ENCODE results near the gene UBXN1. TPM values are rescaled to one million over a fixed set of nuclear protein-coding genes. Genes with fewer than 3 reads are reported as not detected.
"Not testable (repeated sequence)": the region's sequence is repeated elsewhere in the genome, so short reads cannot be mapped to it uniquely, and the experiment has no call there.

The UBXN1 gene
- polyA plus RNA-seq, 6 donors from 2014 or later, result 150 to 226 (median 216) TPM

DNA sequence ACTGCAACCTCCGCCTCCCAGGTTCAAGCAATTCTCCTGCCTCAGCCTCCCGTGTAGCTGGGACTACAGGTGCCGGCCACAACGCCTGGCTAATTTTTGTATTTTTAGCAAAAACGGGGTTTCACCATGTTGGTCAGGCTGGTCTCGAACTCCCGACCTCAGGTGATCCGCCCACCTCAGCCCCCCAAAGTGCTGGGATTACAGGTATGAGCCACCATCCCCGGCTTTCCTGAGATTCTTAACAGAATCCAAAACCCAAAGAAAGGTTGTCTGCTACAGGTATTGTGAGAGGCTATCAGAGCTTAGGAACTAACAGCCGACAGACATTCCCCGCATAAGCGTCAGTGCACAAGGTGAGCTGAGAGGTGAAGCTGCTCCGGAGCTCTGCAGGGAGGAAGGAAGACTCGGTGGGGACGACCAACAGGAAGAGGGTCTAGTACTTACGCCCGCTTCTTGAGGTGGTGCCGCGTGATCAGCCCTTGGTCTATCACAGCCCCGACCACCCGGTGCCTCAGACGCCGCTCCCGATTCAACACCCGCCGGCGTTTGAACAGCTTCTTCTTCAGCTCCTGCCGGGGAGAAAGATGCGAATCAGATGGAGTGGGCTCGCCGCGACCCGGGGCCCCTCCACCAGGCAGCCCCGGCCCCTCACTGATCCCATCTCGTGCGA is 14.3 kb downstream of the UBXN1 start:
- peaks cover 7% of the 10 kb centered on the region in 2 donors for H3K36me3 Mint-ChIP-seq
- H3K27ac Mint-ChIP-seq, result peak overlapping the region; percentile 82 to 99 (median 96)
- H3K4me3 Mint-ChIP-seq, result peak overlapping the region; percentile 95 to 100 (median 97)
- no peak for DNase-seq
- H3K9me3 Mint-ChIP-seq, result no peaks in the 10 kb centered on the region
- peak; percentile 45 to 46 for ATAC-seq (ENCODE audit: low read depth in 2 of 2)
- H3K27me3 Mint-ChIP-seq, result no peaks in the 10 kb centered on the region
- peaks cover 25 to 54% (median 41%) of the 10 kb centered on the region in 3 donors for H3K4me1 Mint-ChIP-seq

DNA sequence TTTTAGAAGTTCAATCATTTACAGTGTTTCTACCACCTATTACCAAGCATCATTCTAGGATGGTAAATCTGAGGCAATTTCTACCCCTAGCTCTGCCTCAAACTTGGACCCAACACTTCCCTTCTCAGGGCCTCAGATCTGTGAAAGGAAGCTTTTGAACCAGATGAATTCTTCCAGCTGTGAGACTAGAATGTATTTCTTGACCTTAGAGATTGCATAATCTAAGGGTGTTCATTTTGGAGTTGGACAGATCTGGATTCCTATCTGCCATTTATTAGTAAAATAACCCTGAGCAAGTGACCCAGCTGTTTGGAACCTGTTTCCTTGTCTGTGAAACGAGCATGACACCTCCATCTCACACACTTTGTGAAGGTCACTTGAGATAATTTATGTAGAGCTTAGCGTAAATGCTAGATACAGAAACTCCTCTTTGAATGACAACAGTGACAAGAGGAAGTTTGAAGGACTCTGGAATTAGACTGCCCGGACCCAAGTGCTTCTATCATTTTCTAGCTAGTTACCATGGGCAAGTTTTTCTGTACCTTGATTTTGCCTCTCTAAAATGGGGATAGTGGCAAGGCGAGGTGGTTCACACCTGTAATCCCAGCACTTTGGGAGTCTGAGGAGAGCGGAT is 22.0 kb downstream of the UBXN1 start:
- Mint-ChIP-seq H3K4me1 (peaks cover 10 to 22% (median 19%) of the 10 kb centered on the region in 3 donors), H3K36me3 (no peaks in the 10 kb centered on the region), H3K27ac (no peak overlapping the region), H3K4me3 (peak overlapping the region in 1 of 8 donors; percentile 72), H3K27me3 (no peaks in the 10 kb centered on the region), H3K9me3 (peaks cover 0 to 4% (median 0%) of the 10 kb centered on the region in 7 donors)
- ATAC-seq (ENCODE audit: low read depth in 2 of 2), result no peak
- DNase-seq, result no peak

DNA sequence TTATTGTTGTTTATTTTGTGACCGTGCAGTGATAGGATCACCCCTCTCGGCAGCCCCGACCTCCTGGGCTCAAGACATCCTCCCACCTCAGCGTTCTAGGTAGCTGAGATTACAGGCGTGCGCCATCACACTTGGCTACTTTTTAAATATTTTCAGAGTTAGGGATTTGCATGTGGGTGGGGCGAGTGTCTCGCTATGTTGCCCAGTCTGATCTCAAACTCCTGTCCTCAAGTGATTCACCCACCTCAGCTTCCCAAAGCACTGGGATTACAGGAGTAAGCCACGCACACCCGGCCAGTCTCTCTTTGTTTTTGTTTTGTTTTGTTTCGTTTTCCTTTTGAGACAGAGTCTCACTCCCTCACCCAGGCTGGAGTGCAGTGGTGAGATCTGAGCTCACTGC is 24.6 kb downstream of the UBXN1 start:
- DNase-seq (no peak), ATAC-seq (ENCODE audit: low read depth in 2 of 2) (no peak)
- peaks cover 0 to 4% (median 0%) of the 10 kb centered on the region in 7 donors for H3K9me3 Mint-ChIP-seq

GRCh38 chr11:62652161-62653006 is 26.5 kb downstream of the UBXN1 start:
- DNase-seq (no peak), ATAC-seq (ENCODE audit: low read depth in 2 of 2) (no peak)
- Mint-ChIP-seq H3K27me3 (no peaks in the 10 kb centered on the region), H3K9me3 (peaks cover 0 to 4% (median 0%) of the 10 kb centered on the region in 7 donors), H3K36me3 (no peaks in the 10 kb centered on the region), H3K27ac (peak overlapping the region; percentile 21 to 95 (median 94)), H3K4me3 (peak overlapping the region; percentile 90 to 97 (median 94)), H3K4me1 (peaks cover 10 to 26% (median 24%) of the 10 kb centered on the region in 3 donors)

More for the DNA sequence above, 24.6 kb downstream of the UBXN1 start:
- H3K4me1 Mint-ChIP-seq, result peaks cover 10 to 26% (median 24%) of the 10 kb centered on the region in 3 donors
- H3K27me3 Mint-ChIP-seq, result no peaks in the 10 kb centered on the region
- H3K27ac Mint-ChIP-seq, result peak overlapping the region in 3 of 6 donors; percentile 64 to 97 (median 78)
- H3K36me3 Mint-ChIP-seq, result no peaks in the 10 kb centered on the region
- peak overlapping the region; percentile 41 to 91 (median 64) for H3K4me3 Mint-ChIP-seq

DNA sequence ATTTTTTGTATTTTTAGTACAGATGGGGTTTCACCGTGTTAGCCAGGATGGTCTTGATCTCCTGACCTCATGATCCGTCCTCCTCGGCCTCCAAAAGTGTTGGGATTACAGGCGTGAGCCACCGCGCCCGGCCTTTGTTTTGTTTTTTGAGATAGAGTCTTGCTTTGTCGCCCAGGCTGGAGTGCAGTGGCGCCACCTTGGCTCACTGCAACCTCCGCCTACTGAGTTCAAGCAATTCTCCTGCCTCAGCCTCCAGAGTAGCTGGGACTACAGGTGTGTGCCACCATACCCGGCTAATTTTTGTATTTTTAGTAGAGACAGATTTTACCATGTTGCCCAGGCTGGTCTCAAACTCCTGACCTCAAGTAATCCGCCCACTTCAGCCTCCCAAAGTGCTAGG is 28.6 kb downstream of the UBXN1 start:
- H3K27me3 Mint-ChIP-seq; H3K27ac Mint-ChIP-seq; ATAC-seq (ENCODE audit: low read depth in 2 of 2); H3K36me3 Mint-ChIP-seq; H3K9me3 Mint-ChIP-seq; DNase-seq: not testable (repeated sequence)
- peak overlapping the region in 2 of 8 donors; percentile 45 to 63 for H3K4me3 Mint-ChIP-seq
- peaks cover 19 to 40% (median 38%) of the 10 kb centered on the region in 3 donors for H3K4me1 Mint-ChIP-seq

DNA sequence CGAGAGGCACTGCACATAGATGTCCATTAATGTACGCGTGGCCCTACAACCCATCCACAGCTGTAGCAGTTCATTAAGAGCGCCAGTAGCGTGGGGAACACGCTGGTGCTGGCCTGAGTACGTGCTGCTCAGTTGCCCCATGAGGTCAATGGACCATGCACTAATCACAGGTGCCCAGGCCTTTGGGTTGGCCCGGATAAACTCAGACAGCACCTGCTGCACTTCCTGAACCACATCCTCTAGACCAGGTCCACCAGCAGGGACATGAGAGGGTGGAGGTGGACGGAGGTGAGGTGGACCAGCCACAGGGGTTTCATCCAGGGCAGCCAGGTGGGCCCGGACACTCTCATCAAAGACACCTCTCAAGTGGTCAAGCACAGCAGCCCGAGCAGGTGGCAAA is 29.4 kb downstream of the UBXN1 start:
- H3K36me3 Mint-ChIP-seq, result no peaks in the 10 kb centered on the region
- no peak for ATAC-seq (ENCODE audit: low read depth in 2 of 2)
- H3K9me3 Mint-ChIP-seq, result peaks cover 0 to 4% (median 0%) of the 10 kb centered on the region in 7 donors
- H3K4me1 Mint-ChIP-seq, result peaks cover 22 to 45% (median 40%) of the 10 kb centered on the region in 3 donors
- H3K27me3 Mint-ChIP-seq, result no peaks in the 10 kb centered on the region
- no peak for DNase-seq
- H3K27ac Mint-ChIP-seq, result peak overlapping the region in 1 of 6 donors; percentile 80
- peak overlapping the region in 1 of 8 donors; percentile 45 for H3K4me3 Mint-ChIP-seq

DNA sequence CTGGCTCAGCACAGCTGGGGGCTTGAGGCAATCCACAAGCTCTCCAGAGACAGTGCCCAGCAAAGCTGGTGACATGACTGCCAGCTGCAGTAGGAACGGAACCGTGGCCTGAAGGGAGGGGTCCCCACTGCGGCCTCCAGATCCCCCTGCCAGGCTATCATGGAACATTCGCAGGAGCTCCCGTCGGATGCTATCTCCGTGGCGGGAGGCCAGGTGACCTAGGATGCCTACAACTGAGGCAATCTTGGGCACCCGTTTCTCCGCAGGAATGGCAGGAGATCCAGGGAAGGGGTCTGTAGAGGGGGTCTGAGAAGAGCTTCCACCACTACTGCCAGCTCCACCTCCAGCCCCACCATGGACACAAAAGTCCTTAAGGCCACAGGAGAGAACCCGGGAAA is 29.9 kb downstream of the UBXN1 start:
- Mint-ChIP-seq H3K27me3 (no peaks in the 10 kb centered on the region), H3K9me3 (peaks cover 0 to 4% (median 0%) of the 10 kb centered on the region in 7 donors), H3K36me3 (no peaks in the 10 kb centered on the region), H3K4me1 (peaks cover 22 to 46% (median 45%) of the 10 kb centered on the region in 3 donors), H3K27ac (no peak overlapping the region), H3K4me3 (peak overlapping the region in 1 of 8 donors; percentile 45)
- no peak for DNase-seq
- no peak for ATAC-seq (ENCODE audit: low read depth in 2 of 2)

DNA sequence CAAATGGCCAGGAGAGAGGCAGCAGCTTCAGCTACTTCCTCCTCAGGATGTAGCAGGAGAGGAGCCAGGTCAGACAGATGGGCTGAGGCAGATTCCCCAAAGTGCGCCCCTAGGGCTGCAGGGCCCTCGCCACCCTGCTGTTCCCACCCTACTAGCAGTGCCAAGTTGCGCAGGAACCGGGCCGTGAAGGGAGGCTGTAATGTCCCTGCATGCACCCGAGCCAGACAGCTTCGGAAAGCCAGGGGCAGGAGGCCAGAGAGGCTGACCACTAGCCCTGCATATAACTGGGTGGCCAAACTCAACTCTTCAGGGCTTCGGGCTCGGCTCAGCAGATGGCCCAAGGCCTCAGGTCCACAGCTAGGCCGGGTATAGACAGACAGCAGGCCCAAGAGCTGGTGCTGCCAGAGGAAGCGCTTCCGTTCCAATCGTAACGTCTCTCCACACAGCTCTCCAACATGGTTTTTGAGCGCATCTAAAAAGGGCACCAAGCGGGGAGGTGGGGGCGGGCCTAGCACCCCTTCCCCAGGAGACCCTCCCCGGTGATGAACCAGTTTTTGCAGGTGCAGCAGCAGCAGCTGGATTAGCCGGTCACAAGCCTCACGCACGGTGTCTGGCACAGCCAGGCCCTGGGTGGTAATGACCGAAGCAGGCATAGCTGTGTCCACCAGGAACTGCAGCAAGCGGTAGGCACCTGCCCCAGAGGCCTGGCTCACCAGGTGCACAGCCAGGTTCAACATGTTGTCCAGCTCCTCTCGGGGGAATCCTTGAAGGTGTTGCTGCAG is 30.5 kb downstream of the UBXN1 start:
- H3K27me3 Mint-ChIP-seq, result no peaks in the 10 kb centered on the region

GRCh38 chr11:62647609-62648005 is 31.3 kb downstream of the UBXN1 start:
- no peaks in the 10 kb centered on the region for H3K36me3 Mint-ChIP-seq
- peaks cover 17 to 39% (median 37%) of the 10 kb centered on the region in 3 donors for H3K4me1 Mint-ChIP-seq
- DNase-seq, result no peak
- H3K27ac Mint-ChIP-seq, result no peak overlapping the region
- no peaks in the 10 kb centered on the region for H3K27me3 Mint-ChIP-seq
- ATAC-seq (ENCODE audit: low read depth in 2 of 2), result no peak
- peak overlapping the region in 2 of 8 donors; percentile 16 to 25 for H3K4me3 Mint-ChIP-seq
- no peaks in the 10 kb centered on the region for H3K9me3 Mint-ChIP-seq

More for the DNA sequence above, 30.5 kb downstream of the UBXN1 start:
- ATAC-seq (ENCODE audit: low read depth in 2 of 2) (no peak), DNase-seq (no peak)
- peaks cover 19 to 44% (median 42%) of the 10 kb centered on the region in 3 donors for H3K4me1 Mint-ChIP-seq
- peaks cover 0 to under 1% (median 0%) of the 10 kb centered on the region in 7 donors for H3K9me3 Mint-ChIP-seq
- H3K27ac Mint-ChIP-seq, result peak overlapping the region in 1 of 6 donors; percentile 85
- H3K36me3 Mint-ChIP-seq, result no peaks in the 10 kb centered on the region
- peak overlapping the region in 2 of 8 donors; percentile 19 to 52 for H3K4me3 Mint-ChIP-seq

DNA sequence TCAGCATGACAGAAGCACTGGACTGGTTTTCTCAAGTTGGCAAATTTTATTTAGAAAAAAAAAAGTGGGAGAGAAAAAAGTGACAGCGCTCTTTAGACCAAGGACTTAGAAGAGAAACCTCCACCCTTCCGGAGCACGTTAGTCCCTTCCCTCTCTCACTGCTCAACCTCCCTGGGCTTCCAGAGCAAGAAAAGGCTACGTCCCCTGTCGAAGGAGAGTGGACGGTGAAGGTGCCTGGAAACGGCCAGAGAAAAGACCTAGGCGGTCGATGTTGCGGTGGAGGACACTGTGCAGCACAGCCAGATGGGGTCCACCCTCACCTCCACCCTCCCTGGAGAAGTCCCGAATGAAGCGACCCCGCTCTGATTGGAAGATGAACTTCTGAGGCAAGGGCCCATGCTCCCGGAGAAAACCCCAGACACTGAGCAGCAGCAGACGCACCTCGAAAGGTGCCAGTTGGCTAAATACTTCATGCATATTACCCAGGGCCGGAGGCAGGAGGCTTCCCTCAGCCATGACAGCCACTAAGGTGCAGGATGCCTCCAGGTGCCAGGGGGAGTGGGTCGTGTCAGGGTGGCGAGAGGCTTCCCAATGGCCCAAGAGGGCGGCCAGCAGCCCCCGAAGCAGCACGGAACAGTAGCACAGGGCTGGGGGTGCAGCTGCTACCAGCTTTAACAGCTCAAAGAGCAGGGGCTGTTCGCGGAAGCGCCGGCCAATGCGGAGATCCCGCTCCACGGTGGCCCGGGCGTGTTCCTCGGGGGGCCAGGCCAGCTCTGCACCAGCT is 31.9 kb downstream of the UBXN1 start:
- H3K27me3 Mint-ChIP-seq, result no peaks in the 10 kb centered on the region
- no peaks in the 10 kb centered on the region for H3K36me3 Mint-ChIP-seq
- no peak for ATAC-seq (ENCODE audit: low read depth in 2 of 2)
- peaks cover 12 to 33% (median 31%) of the 10 kb centered on the region in 3 donors for H3K4me1 Mint-ChIP-seq
- DNase-seq, result no peak
- H3K9me3 Mint-ChIP-seq, result no peaks in the 10 kb centered on the region
- H3K27ac Mint-ChIP-seq, result peak overlapping the region in 5 of 6 donors; percentile 89 to 98 (median 93)
- peak overlapping the region; percentile 77 to 97 (median 94) for H3K4me3 Mint-ChIP-seq

DNA sequence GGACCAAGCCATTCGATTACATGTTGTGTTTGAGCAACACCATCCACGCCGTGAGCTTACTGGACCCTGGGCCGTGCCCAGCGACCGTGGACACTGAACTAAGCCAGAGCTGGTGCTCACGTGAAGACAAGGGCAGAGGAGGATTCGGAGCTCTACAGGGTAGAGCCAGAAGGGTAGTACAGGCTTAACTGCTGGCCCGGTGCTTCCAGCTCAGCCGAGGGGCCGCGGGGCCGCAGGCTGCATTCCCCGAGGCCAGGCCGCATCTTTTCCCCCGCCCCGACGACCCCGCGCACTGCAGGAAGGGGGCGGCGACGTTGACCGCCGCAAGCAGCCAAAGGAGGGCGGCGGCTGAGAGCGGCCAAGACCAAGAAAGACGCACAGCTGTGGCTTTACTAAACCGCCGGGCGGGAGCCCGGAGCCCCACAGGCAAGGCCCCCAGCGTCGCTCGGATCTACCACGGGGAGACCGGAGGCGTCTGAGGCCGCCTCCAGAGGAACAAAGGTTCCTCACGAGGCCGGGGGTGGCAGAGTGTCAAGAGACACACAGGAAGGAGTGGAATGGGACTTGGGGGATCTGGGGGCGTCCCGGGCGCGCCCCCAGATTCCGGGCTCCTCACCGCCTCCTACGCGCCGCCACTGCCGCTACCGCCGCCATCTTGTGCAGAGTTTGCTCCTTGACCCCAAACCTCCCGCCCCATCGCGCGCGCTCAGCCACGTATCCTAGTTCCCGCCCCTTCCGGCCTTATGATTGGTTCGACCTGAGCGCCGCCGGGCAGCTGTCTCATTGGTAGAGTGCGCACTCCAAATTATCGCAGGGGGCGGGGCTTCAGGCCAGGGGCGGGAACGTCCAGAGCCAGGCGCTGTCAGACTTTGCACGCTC is 32.7 kb downstream of the UBXN1 start, which contains the start of gene GANAB:
TSS of gene GANAB (minus strand) at position 668 of the 879 bp plus-strand sequence. CDS start at position 654, 14 bp downstream.
- Mint-ChIP-seq H3K27ac (peak within 1 kb of the TSS; percentile 89 to 98 (median 95)), H3K27me3 (no peaks in the 10 kb centered on the region), H3K9me3 (no peaks in the 10 kb centered on the region), H3K4me3 (peak within 1 kb of the TSS; percentile 77 to 97 (median 94)), H3K36me3 (no peaks in the 10 kb centered on the region), H3K4me1 (peaks cover 12 to 31% (median 28%) of the 10 kb centered on the region in 3 donors)
- DNase-seq (peak; percentile 97), ATAC-seq (ENCODE audit: low read depth in 2 of 2) (peak; percentile 99)
